HG02610 (cell line): ENCODE results near the gene VAX1.
"Not testable (repeated sequence)": the region's sequence is repeated elsewhere in the genome, so short reads cannot be mapped to it uniquely, and the experiment has no call there.

Experiments
- ATAC-seq: cut with Tn5 transposase; IDR thresholded peaks from one replicate; pipeline ENCODE4 v1.9.1; 2021; ENCODE audit warnings: mild to moderate bottlenecking, moderate library complexity; ENCODE audit not compliant: unreplicated experiment

The VAX1 gene

GRCh38 chr10:117136391-117136975 lies 1.6 kb downstream of the VAX1 start:
- no peak for ATAC-seq

GRCh38 chr10:117135480-117136140 lies 2.5 kb downstream of the VAX1 start:
- ATAC-seq: no peak

- no peak for ATAC-seq
These were observed 3.1 kb downstream of the VAX1 start for GRCh38 chr10:117135026-117135372.

GRCh38 chr10:117134306-117135025 lies 3.6 kb downstream of the VAX1 start:
- no peak for ATAC-seq

GRCh38 chr10:117134056-117134305 lies 4.1 kb downstream of the VAX1 start:
- no peak for ATAC-seq

- ATAC-seq: no peak
These were observed 4.6 kb downstream of the VAX1 start for GRCh38 chr10:117133273-117134055.

- ATAC-seq: no peak
These were observed 5.3 kb downstream of the VAX1 start for GRCh38 chr10:117132751-117133231.

- no peak for ATAC-seq
These were observed 6.4 kb downstream of the VAX1 start for GRCh38 chr10:117131376-117132327.

- no peak for ATAC-seq
These were observed 7.2 kb downstream of the VAX1 start for GRCh38 chr10:117130862-117131375.

- no peak for ATAC-seq
These were observed 7.7 kb downstream of the VAX1 start for GRCh38 chr10:117130346-117130745.

GRCh38 chr10:117126645-117127044 lies 11.4 kb downstream of the VAX1 start:
- not testable (repeated sequence) for ATAC-seq

- ATAC-seq: no peak
These were observed 12.0 kb downstream of the VAX1 start for GRCh38 chr10:117126034-117126433.

GRCh38 chr10:117112220-117112619 lies 25.9 kb downstream of the VAX1 start:
- no peak for ATAC-seq

- ATAC-seq: no peak
These were observed 30.8 kb downstream of the VAX1 start for GRCh38 chr10:117107238-117107637.

GRCh38 chr10:117096599-117097201 lies 41.4 kb downstream of the VAX1 start:
- no peak for ATAC-seq

- ATAC-seq: no peak
These were observed 43.2 kb downstream of the VAX1 start for GRCh38 chr10:117094856-117095255.

GRCh38 chr10:117092386-117092785 lies 45.7 kb downstream of the VAX1 start:
- no peak for ATAC-seq

GRCh38 chr10:117090834-117091233 lies 47.2 kb downstream of the VAX1 start:
- ATAC-seq: no peak

GRCh38 chr10:117087521-117087920 lies 50.5 kb downstream of the VAX1 start:
- ATAC-seq: no peak

- ATAC-seq: no peak
These were observed 51.5 kb downstream of the VAX1 start for GRCh38 chr10:117086546-117086945.
